Measurements from ENCODE around the gene KSR2.

Gene KSR2

DNA sequence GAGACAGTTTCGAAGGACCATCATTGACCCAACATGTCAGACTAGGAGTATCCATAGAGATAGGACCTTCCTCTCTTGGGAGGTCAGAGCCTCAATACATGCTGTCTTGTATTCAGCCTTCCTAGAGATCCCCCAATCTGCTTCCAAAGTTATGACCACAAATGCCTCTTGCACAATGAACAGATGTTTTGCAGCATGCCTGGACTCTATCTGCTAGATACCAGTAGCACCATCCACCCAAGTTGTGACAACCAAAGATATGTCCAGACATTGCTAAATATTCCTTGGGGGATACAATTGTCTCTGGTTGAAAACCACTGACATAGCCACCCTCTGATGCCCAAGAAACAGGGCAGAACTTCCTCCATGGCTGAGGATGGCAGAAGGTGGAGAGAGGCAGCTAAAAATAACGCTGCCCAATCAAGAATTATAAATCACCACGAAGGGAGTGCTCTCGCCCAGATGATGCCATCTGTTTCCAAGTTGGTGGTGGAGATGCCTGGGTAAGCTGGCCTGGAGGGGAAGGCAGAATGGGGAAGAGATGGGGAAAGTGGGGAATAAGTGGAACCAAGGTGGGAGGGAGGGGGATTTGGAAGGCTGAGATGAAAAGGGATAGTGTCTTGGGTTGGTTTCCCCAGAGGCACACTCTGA is 564.5 kb downstream of the KSR2 start:
- no peak overlapping the region for H3K9ac ChIP-seq (ENCODE audit: low read depth in 1 of 2, low read length in 2 of 2)
- no peaks in the 10 kb centered on the region for H3K4me1 ChIP-seq (ENCODE audit: control insufficient read depth in 2 of 2, insufficient read depth in 2 of 2, low read length in 2 of 2)
- no peak overlapping the region for H3K4me3 ChIP-seq (ENCODE audit: low read length in 2 of 2)
- H3K36me3 ChIP-seq (ENCODE audit: control insufficient read depth in 2 of 2, insufficient read depth in 2 of 2, low read length in 2 of 2) = no peaks in the 10 kb centered on the region
- H3K27ac ChIP-seq (ENCODE audit: low read depth in 2 of 2, low read length in 2 of 2) = no peak overlapping the region
- peaks cover 0 to 2% of the 10 kb centered on the region in 2 donors for H3K27me3 ChIP-seq (ENCODE audit: control insufficient read depth in 2 of 2, insufficient read depth in 2 of 2, low read length in 2 of 2)
- no peaks in the 10 kb centered on the region for H3K9me3 ChIP-seq (ENCODE audit: control insufficient read depth in 2 of 2, low read length in 2 of 2)

DNA sequence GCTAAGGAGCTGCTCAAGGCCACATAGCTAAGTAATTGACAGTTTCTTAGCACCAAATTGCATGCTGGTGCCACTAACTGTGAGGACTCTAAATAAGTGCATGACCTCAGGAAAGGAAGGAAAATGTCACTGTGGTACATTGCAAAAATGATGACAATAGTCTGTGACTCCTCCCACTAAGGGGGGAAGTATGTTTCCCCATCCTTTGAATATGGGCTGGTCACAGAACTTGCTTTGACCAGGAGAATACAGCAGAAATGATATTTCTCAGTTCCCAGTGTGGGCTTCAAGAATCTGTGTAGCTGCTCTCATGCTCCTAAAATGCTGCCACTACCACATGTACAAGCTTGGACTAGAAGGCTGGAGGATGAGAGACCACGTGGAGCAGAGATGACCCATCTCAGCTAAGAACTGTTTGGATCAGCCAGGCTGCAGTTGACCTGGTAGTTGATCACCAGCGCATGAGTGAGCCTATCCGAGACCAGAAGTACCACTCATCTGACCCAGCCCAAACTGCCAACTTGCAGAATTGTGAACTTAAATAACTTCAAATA is 565.1 kb downstream of the KSR2 start:
- H3K36me3 ChIP-seq (ENCODE audit: control insufficient read depth in 2 of 2, insufficient read depth in 2 of 2, low read length in 2 of 2) = no peaks in the 10 kb centered on the region
- H3K4me3 ChIP-seq (ENCODE audit: low read length in 2 of 2) = no peak overlapping the region
- no peak overlapping the region for H3K27ac ChIP-seq (ENCODE audit: low read depth in 2 of 2, low read length in 2 of 2)
- no peak overlapping the region for H3K9ac ChIP-seq (ENCODE audit: low read depth in 1 of 2, low read length in 2 of 2)
- H3K4me1 ChIP-seq (ENCODE audit: control insufficient read depth in 2 of 2, insufficient read depth in 2 of 2, low read length in 2 of 2) = no peaks in the 10 kb centered on the region
- no peaks in the 10 kb centered on the region for H3K9me3 ChIP-seq (ENCODE audit: control insufficient read depth in 2 of 2, low read length in 2 of 2)
- peaks cover 0 to 2% of the 10 kb centered on the region in 2 donors for H3K27me3 ChIP-seq (ENCODE audit: control insufficient read depth in 2 of 2, insufficient read depth in 2 of 2, low read length in 2 of 2)

Measured in mucosa of rectum (tissue), 2 donors.